Trophoblast cell (in vitro differentiated cells and primary cell): Measurements from ENCODE around the gene ITGB3BP.

Experiments used
- DNase-seq, 2 donors: peaks; one replicate each; pipeline ENCODE4 v3.0.0-alpha.2; 2016
- H2AFZ ChIP-seq: 2 replicates; pipeline ENCODE4 v1.6.1; 2013; ENCODE audit warnings: low read length, moderate library complexity, mild to moderate bottlenecking; ENCODE audit not compliant: insufficient read depth, poor library complexity
- H2AK5ac ChIP-seq: 2 replicates; pipeline ENCODE4 v1.6.1; 2013; ENCODE audit warnings: mild to moderate bottlenecking, low read length
- H2BK120ac ChIP-seq: 2 replicates; pipeline ENCODE4 v1.6.1; 2013; ENCODE audit warnings: low read length, mild to moderate bottlenecking, moderate library complexity; ENCODE audit not compliant: insufficient read depth, poor library complexity
- H2BK12ac ChIP-seq: 2 replicates; pipeline ENCODE4 v1.6.1; 2013; ENCODE audit warnings: mild to moderate bottlenecking, low read length, moderate library complexity
- H2BK5ac ChIP-seq: 2 replicates; pipeline ENCODE4 v1.6.1; 2013; ENCODE audit warnings: low read length, low read depth, moderate library complexity, mild to moderate bottlenecking; ENCODE audit not compliant: poor library complexity
- H3K14ac ChIP-seq: 2 replicates; pipeline ENCODE4 v1.6.1; 2013; ENCODE audit warnings: mild to moderate bottlenecking, low read length
- H3K18ac ChIP-seq: 2 replicates; pipeline ENCODE4 v1.6.1; 2013; ENCODE audit warnings: mild to moderate bottlenecking, low read length
- H3K23ac ChIP-seq: 2 replicates; pipeline ENCODE4 v1.6.1; 2013; ENCODE audit warnings: low read length
- H3K27ac ChIP-seq: 2 replicates; pipeline ENCODE4 v1.5.1; 2013; ENCODE audit warnings: low read depth, mild to moderate bottlenecking, inconsistent platforms, low read length, moderate library complexity
- H3K27me3 ChIP-seq: 2 replicates; pipeline ENCODE4 v1.6.1; 2013; ENCODE audit warnings: inconsistent platforms, mild to moderate bottlenecking, low read length, moderate library complexity; ENCODE audit not compliant: insufficient read depth
- H3K36me3 ChIP-seq, 2 experiments: 1 replicate in 1 of 2; 2 replicates in 1 of 2; pipeline ENCODE4 v1.6.1; 2013; ENCODE audit warnings: low read length in 2 of 2, mild to moderate bottlenecking in 2 of 2, moderate library complexity in 1 of 2; ENCODE audit not compliant: insufficient read depth in 2 of 2, control insufficient read depth in 1 of 2
- H3K4ac ChIP-seq: 2 replicates; pipeline ENCODE4 v1.6.1; 2013; ENCODE audit warnings: low read depth, mild to moderate bottlenecking, low read length, moderate library complexity
- H3K4me1 ChIP-seq, 2 experiments: 1 replicate in 1 of 2; 2 replicates in 1 of 2; pipeline ENCODE4 v1.6.1; 2013; ENCODE audit warnings: low read length in 2 of 2, mild to moderate bottlenecking in 2 of 2, moderate library complexity in 1 of 2; ENCODE audit not compliant: insufficient read depth in 2 of 2, control insufficient read depth in 1 of 2
- H3K4me2 ChIP-seq: 2 replicates; pipeline ENCODE4 v1.6.1; 2013; ENCODE audit warnings: inconsistent platforms, mild to moderate bottlenecking, low read length, moderate library complexity
- H3K4me3 ChIP-seq: 2 replicates; pipeline ENCODE4 v1.5.1; 2013; ENCODE audit warnings: mild to moderate bottlenecking, low read depth, low read length, inconsistent platforms
- H3K79me1 ChIP-seq: one replicate; pipeline ENCODE4 v1.6.1; 2013; ENCODE audit warnings: low read length
- H3K79me2 ChIP-seq: 2 replicates; pipeline ENCODE4 v1.6.1; 2013; ENCODE audit warnings: low read length, mild to moderate bottlenecking; ENCODE audit not compliant: control insufficient read depth, insufficient read depth, poor library complexity
- H3K9ac ChIP-seq: 2 replicates; pipeline ENCODE4 v1.6.1; 2013; ENCODE audit warnings: mild to moderate bottlenecking, low read length
- H3K9me3 ChIP-seq: 2 replicates; pipeline ENCODE4 v1.6.1; 2013; ENCODE audit warnings: low read depth, mild to moderate bottlenecking, control low read depth, inconsistent platforms, low read length; ENCODE audit not compliant: insufficient read depth
- H4K12ac ChIP-seq: 2 replicates; pipeline ENCODE4 v1.6.1; 2013; ENCODE audit warnings: low read depth, mild to moderate bottlenecking, low read length, moderate library complexity
- H4K8ac ChIP-seq: 2 replicates; pipeline ENCODE4 v1.6.1; 2013; ENCODE audit warnings: low read depth, mild to moderate bottlenecking, low read length, moderate library complexity
- H4K91ac ChIP-seq: one replicate; pipeline ENCODE4 v1.6.1; 2013; ENCODE audit warnings: low read depth, mild to moderate bottlenecking, low read length, moderate library complexity
- WGBS: extraction: QIAGEN DNeasy Blood & Tissue Kit; methylation state at CpG from one replicate; pipeline ENCODE4 v1.1.7; 2013; ENCODE audit warnings: missing lambda C conversion rate; ENCODE audit not compliant: insufficient read length, insufficient coverage; ENCODE audit errors: extremely low coverage; 5-methylcytosine and 5-hydroxymethylcytosine counted together

The ITGB3BP gene

GRCh38 chr1:63453232-63453631 is 69.8 kb downstream of the ITGB3BP start:
- Histone ChIP-seq H4K91ac (no peak overlapping the region), H3K4me1 (no peaks in the 10 kb centered on the region), H4K8ac (no peak overlapping the region), H2BK5ac (no peak overlapping the region), H3K4me3 (no peak overlapping the region), H3K14ac (no peak overlapping the region), H3K27me3 (no peaks in the 10 kb centered on the region), H4K12ac (no peak overlapping the region), H3K79me1 (no peaks in the 10 kb centered on the region), H2AFZ (no peak overlapping the region), H2AK5ac (no peak overlapping the region), H3K36me3 (no peaks in the 10 kb centered on the region), H3K4ac (no peak overlapping the region), H3K79me2 (no peaks in the 10 kb centered on the region), H2BK12ac (no peak overlapping the region), H3K27ac (no peak overlapping the region), H3K9ac (no peak overlapping the region), H3K9me3 (no peaks in the 10 kb centered on the region), H3K23ac (no peak overlapping the region), H3K18ac (no peak overlapping the region), H3K4me2 (no peak overlapping the region), H2BK120ac (no peak overlapping the region)
- no peak for DNase-seq
- WGBS = no CpG with 5 or more reads among the region's 2 CpGs

- Histone ChIP-seq H3K79me1 (no peaks in the 10 kb centered on the region), H3K4ac (no peak overlapping the region), H4K91ac (no peak overlapping the region), H3K9ac (no peak overlapping the region), H3K18ac (no peak overlapping the region), H3K4me1 (no peaks in the 10 kb centered on the region), H2AK5ac (no peak overlapping the region), H3K27ac (no peak overlapping the region), H3K4me3 (no peak overlapping the region), H3K4me2 (no peak overlapping the region), H3K23ac (no peak overlapping the region), H4K8ac (no peak overlapping the region), H3K9me3 (no peaks in the 10 kb centered on the region), H2BK5ac (no peak overlapping the region), H2BK120ac (no peak overlapping the region), H3K14ac (no peak overlapping the region), H3K36me3 (no peaks in the 10 kb centered on the region), H2BK12ac (no peak overlapping the region), H2AFZ (no peak overlapping the region), H3K27me3 (no peaks in the 10 kb centered on the region), H3K79me2 (no peaks in the 10 kb centered on the region), H4K12ac (no peak overlapping the region)
- DNase-seq = no peak
- no CpG with 5 or more reads among the region's 1 CpG for WGBS
Measured at GRCh38 chr1:63450416-63450815, 72.6 kb downstream of the ITGB3BP start.

- no peak overlapping the region for H3K4me3 ChIP-seq
- H2AFZ ChIP-seq = no peak overlapping the region
- H3K27ac ChIP-seq = no peak overlapping the region
- H3K79me2 ChIP-seq = no peaks in the 10 kb centered on the region
- H3K23ac ChIP-seq = no peak overlapping the region
- H2BK12ac ChIP-seq = no peak overlapping the region
- H3K9ac ChIP-seq = no peak overlapping the region
- H3K4me1 ChIP-seq = no peaks in the 10 kb centered on the region
- no peak overlapping the region for H3K18ac ChIP-seq
- H2BK5ac ChIP-seq = no peak overlapping the region
- H3K4ac ChIP-seq = no peak overlapping the region
- no peaks in the 10 kb centered on the region for H3K9me3 ChIP-seq
- H2BK120ac ChIP-seq = no peak overlapping the region
- H3K36me3 ChIP-seq = no peaks in the 10 kb centered on the region
- no peak overlapping the region for H4K8ac ChIP-seq
- no peaks in the 10 kb centered on the region for H3K79me1 ChIP-seq
- H3K14ac ChIP-seq = no peak overlapping the region
- no peak overlapping the region for H4K91ac ChIP-seq
- WGBS = no CpG with 5 or more reads among the region's 3 CpGs
- H4K12ac ChIP-seq = no peak overlapping the region
- H2AK5ac ChIP-seq = no peak overlapping the region
- no peak for DNase-seq
- no peaks in the 10 kb centered on the region for H3K27me3 ChIP-seq
- H3K4me2 ChIP-seq = no peak overlapping the region
Measured at GRCh38 chr1:63448731-63449246, 74.2 kb downstream of the ITGB3BP start.

- no peak overlapping the region for H3K4ac ChIP-seq
- H3K27me3 ChIP-seq = no peaks in the 10 kb centered on the region
- peaks cover 0 to 2% of the 10 kb centered on the region in 2 experiments for H3K36me3 ChIP-seq
- no peak overlapping the region for H4K91ac ChIP-seq
- H3K9ac ChIP-seq = no peak overlapping the region
- H2AFZ ChIP-seq = no peak overlapping the region
- no peak overlapping the region for H2BK12ac ChIP-seq
- no peak overlapping the region for H3K27ac ChIP-seq
- DNase-seq = no peak
- H3K18ac ChIP-seq = no peak overlapping the region
- no peaks in the 10 kb centered on the region for H3K9me3 ChIP-seq
- no peaks in the 10 kb centered on the region for H3K79me1 ChIP-seq
- no peak overlapping the region for H3K23ac ChIP-seq
- no peaks in the 10 kb centered on the region for H3K4me1 ChIP-seq
- H3K4me2 ChIP-seq = no peak overlapping the region
- H3K79me2 ChIP-seq = no peaks in the 10 kb centered on the region
- no peak overlapping the region for H4K8ac ChIP-seq
- no peak overlapping the region for H2BK120ac ChIP-seq
- no peak overlapping the region for H2AK5ac ChIP-seq
- no peak overlapping the region for H3K14ac ChIP-seq
- no peak overlapping the region for H2BK5ac ChIP-seq
- no peak overlapping the region for H4K12ac ChIP-seq
- no peak overlapping the region for H3K4me3 ChIP-seq
Measured at GRCh38 chr1:63442141-63442475, 80.9 kb downstream of the ITGB3BP start.
